HepG2 (cell line): ENCODE results near the gene PDZD7. TPM values are rescaled to one million over a fixed set of nuclear protein-coding genes. Genes with fewer than 3 reads are reported as not detected.

Experiments
- ATRX ChIP-seq: sonication (generic); formaldehyde crosslinking; IDR thresholded peaks from 2 replicates; pipeline ENCODE4 v1.4.0; 2020; ENCODE audit warnings: missing genetic modification reagents, borderline replicate concordance
- CBX2 ChIP-seq, 2 experiments: fragments of 200-600 bp in 1 of 2; sonication (generic); formaldehyde crosslinking in 1 of 2; IDR thresholded peaks; 2 replicates each; pipeline versions ENCODE4 v1.7.0 to v1.8.1; 2018 to 2022; ENCODE audit warnings: low read depth in 2 of 2, low read length in 1 of 2, mild to moderate bottlenecking in 1 of 2, missing genetic modification reagents in 1 of 2
- DNMT1 ChIP-seq: sonication (generic); formaldehyde crosslinking; IDR thresholded peaks from 2 replicates; pipeline ENCODE4 v1.5.1; 2020; ENCODE audit warnings: mild to moderate bottlenecking, missing genetic modification reagents
- GTF2F1 ChIP-seq: fragments of 150-350 bp; IDR thresholded peaks from 2 replicates; pipeline ENCODE4 v1.6.1; 2014; ENCODE audit warnings: low read length
- HOXA5 ChIP-seq: sonication (generic); formaldehyde crosslinking; IDR thresholded peaks from 2 replicates; pipeline ENCODE4 v1.4.0; 2020; ENCODE audit warnings: missing genetic modification reagents
- IKZF1 ChIP-seq: fragments of 450-650 bp; IDR thresholded peaks from 2 replicates; pipeline ENCODE4 v1.7.1; 2016
- MAZ ChIP-seq, 2 experiments: sonication (generic) in 1 of 2; formaldehyde crosslinking in 1 of 2; IDR thresholded peaks; 2 replicates each; pipeline versions ENCODE4 v1.5.0 to v1.6.1; 2012 to 2020; ENCODE audit warnings: low read depth in 2 of 2, mild to moderate bottlenecking in 2 of 2, borderline replicate concordance in 1 of 2, improper control_type of control experiment in 1 of 2, low read length in 1 of 2, missing genetic modification reagents in 1 of 2, moderate library complexity in 1 of 2
- MEIS2 ChIP-seq: sonication (generic); formaldehyde crosslinking; IDR thresholded peaks from 2 replicates; pipeline ENCODE4 v1.9.0; 2021; ENCODE audit warnings: mild to moderate bottlenecking, missing genetic modification reagents
- SNAI1 ChIP-seq: sonication (generic); formaldehyde crosslinking; IDR thresholded peaks from 2 replicates; pipeline ENCODE4 v1.5.0; 2020; ENCODE audit warnings: mild to moderate bottlenecking, missing genetic modification reagents, borderline replicate concordance
- ZFX ChIP-seq: sonication (generic); formaldehyde crosslinking; IDR thresholded peaks from 2 replicates; pipeline ENCODE4 v1.4.0; 2020; ENCODE audit warnings: mild to moderate bottlenecking, low read depth, missing genetic modification reagents, moderate library complexity
- polyA plus RNA-seq, 8 experiments: library from polyadenylated mRNA; depleted of rRNA in 3 of 8; stranded (reverse) in 7 of 8; unstranded in 1 of 8; fragments of >200 nt; fragmentation: Illumina TruSeq in 4 of 8; extraction: Trizol in 4 of 8; gene quantifications; 2 replicates each; pipeline versions ENCODE4 v1.2.1 to v1.2.3, GENCODE V29; 2011 to 2016; ENCODE audit warnings: low read depth in 4 of 8, missing spikeins in 1 of 8, mixed read lengths in 1 of 8; ENCODE audit not compliant: insufficient read depth in 1 of 8
- total RNA-seq, 5 experiments: library from RNA; depleted of rRNA; stranded (reverse); fragments of >200 nt; fragmentation: Illumina TruSeq; extraction: Trizol; gene quantifications; 2 replicates each; pipeline ENCODE4 v1.2.3, GENCODE V29; 2016; ENCODE audit warnings: low read depth in 1 of 5
- TF ChIP-seq, protein P1 (sequence below): sonication (generic); formaldehyde crosslinking; IDR thresholded peaks from 2 replicates; pipeline ENCODE4 v1.5.0; 2020; ENCODE audit warnings: missing genetic modification reagents
- TF ChIP-seq, protein P2 (sequence below): sonication (generic); formaldehyde crosslinking; IDR thresholded peaks from 2 replicates; pipeline ENCODE4 v1.4.0; 2020; ENCODE audit warnings: missing genetic modification reagents
- TF ChIP-seq, protein P3 (sequence below), 2 experiments: sonication (generic) in 1 of 2; formaldehyde crosslinking in 1 of 2; IDR thresholded peaks; 2 replicates each; pipeline versions ENCODE4 v1.6.1 to v1.9.0; 2014 to 2022; ENCODE audit warnings: antibody characterized with exemption in 1 of 2, borderline replicate concordance in 1 of 2, inconsistent platforms in 1 of 2, low read depth in 1 of 2, missing genetic modification reagents in 1 of 2
- TF ChIP-seq, protein P4 (sequence below): IDR thresholded peaks from 2 replicates; pipeline ENCODE4 v1.6.1; 2016; ENCODE audit warnings: low read depth, control low read depth
- TF ChIP-seq, protein P5 (sequence below): sonication (generic); formaldehyde crosslinking; IDR thresholded peaks from 2 replicates; pipeline ENCODE4 v1.4.0; 2020; ENCODE audit warnings: missing genetic modification reagents, low read depth, mild to moderate bottlenecking, borderline replicate concordance

The PDZD7 gene
- total and polyA plus RNA-seq, 2 of the 13 experiments (the other 11 are each of a cell fraction or from before 2014, with no cell fraction given): 0.58 to 0.73 TPM

DNA sequence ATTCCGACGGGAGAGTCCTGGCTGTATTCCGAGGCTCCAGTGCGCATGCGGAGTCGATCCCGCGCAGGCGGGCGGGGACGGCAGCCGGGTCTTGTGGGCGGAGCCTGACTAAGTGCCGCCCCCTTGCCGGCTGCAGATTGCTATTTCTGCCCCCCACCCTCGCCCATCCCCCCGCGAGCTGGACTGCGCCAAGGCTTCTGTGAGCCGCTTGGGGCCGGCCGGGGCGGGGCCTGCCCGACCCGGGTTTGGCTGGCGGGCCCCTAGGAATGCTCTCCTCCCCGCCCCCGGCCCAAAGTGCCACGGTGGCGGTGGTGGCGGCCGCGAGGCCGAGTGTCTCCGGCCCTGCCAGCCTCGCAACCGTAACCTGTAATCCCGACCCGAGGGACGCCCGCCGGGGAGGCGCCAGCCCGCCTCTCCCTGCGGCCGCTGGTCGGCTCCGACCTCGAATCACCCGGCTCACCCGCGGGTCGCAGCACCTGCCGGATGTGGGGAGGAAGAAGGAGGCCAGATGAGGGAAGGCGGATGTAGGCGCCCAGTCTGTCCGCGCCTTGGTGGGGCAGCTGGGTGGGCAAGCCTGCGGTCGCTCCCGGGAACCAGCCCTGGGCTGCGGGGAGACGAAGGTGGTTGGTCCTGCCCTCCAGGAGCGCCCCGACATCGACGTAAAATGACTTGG is 30.2 kb upstream of the PDZD7 start (continued):
- TF ChIP-seq MEIS2 (peak; percentile 34), GTF2F1 (no peak), CBX2 (IDR thresholded peaks at IDR 0.05; ENCODE audit: low read depth, low read length) (no peak), CBX2 (CRISPR knock-in tag; IDR thresholded peaks at IDR 0.05; ENCODE audit: low read depth) (no peak), MAZ (IDR thresholded peaks at IDR 0.05; ENCODE audit: borderline replicate concordance, low read depth, low read length) (peak; percentile 99), MAZ (CRISPR knock-in tag; IDR thresholded peaks at IDR 0.05; ENCODE audit: low read depth) (peak; percentile 96), SNAI1 (CRISPR knock-in tag) (no peak; the same call in 1 of the 2 replicates), HOXA5 (CRISPR knock-in tag) (no peak; the same call in 1 of the 2 replicates), ZFX (peak; percentile 90), ATRX (CRISPR knock-in tag) (no peak), IKZF1 (no peak), DNMT1 (CRISPR knock-in tag) (0 out of 2 replicates have a peak, but pooled peaks have one; percentile 26)
- TF ChIP-seq, protein P1, sequence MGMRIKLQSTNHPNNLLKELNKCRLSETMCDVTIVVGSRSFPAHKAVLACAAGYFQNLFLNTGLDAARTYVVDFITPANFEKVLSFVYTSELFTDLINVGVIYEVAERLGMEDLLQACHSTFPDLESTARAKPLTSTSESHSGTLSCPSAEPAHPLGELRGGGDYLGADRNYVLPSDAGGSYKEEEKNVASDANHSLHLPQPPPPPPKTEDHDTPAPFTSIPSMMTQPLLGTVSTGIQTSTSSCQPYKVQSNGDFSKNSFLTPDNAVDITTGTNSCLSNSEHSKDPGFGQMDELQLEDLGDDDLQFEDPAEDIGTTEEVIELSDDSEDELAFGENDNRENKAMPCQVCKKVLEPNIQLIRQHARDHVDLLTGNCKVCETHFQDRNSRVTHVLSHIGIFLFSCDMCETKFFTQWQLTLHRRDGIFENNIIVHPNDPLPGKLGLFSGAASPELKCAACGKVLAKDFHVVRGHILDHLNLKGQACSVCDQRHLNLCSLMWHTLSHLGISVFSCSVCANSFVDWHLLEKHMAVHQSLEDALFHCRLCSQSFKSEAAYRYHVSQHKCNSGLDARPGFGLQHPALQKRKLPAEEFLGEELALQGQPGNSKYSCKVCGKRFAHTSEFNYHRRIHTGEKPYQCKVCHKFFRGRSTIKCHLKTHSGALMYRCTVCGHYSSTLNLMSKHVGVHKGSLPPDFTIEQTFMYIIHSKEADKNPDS (CRISPR knock-in tag): no peak; the same call in 1 of the 2 replicates
- TF ChIP-seq, protein P2, sequence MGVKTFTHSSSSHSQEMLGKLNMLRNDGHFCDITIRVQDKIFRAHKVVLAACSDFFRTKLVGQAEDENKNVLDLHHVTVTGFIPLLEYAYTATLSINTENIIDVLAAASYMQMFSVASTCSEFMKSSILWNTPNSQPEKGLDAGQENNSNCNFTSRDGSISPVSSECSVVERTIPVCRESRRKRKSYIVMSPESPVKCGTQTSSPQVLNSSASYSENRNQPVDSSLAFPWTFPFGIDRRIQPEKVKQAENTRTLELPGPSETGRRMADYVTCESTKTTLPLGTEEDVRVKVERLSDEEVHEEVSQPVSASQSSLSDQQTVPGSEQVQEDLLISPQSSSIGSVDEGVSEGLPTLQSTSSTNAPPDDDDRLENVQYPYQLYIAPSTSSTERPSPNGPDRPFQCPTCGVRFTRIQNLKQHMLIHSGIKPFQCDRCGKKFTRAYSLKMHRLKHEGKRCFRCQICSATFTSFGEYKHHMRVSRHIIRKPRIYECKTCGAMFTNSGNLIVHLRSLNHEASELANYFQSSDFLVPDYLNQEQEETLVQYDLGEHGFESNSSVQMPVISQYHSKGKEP (CRISPR knock-in tag): 0 out of 2 replicates have a peak, but pooled peaks have one; percentile 36
- TF ChIP-seq, protein P3, sequence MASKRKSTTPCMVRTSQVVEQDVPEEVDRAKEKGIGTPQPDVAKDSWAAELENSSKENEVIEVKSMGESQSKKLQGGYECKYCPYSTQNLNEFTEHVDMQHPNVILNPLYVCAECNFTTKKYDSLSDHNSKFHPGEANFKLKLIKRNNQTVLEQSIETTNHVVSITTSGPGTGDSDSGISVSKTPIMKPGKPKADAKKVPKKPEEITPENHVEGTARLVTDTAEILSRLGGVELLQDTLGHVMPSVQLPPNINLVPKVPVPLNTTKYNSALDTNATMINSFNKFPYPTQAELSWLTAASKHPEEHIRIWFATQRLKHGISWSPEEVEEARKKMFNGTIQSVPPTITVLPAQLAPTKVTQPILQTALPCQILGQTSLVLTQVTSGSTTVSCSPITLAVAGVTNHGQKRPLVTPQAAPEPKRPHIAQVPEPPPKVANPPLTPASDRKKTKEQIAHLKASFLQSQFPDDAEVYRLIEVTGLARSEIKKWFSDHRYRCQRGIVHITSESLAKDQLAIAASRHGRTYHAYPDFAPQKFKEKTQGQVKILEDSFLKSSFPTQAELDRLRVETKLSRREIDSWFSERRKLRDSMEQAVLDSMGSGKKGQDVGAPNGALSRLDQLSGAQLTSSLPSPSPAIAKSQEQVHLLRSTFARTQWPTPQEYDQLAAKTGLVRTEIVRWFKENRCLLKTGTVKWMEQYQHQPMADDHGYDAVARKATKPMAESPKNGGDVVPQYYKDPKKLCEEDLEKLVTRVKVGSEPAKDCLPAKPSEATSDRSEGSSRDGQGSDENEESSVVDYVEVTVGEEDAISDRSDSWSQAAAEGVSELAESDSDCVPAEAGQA (IDR thresholded peaks at IDR 0.05; ENCODE audit: low read depth): no peak
- TF ChIP-seq, protein P3 (CRISPR knock-in tag; IDR thresholded peaks at IDR 0.05; ENCODE audit: borderline replicate concordance): no peak
- TF ChIP-seq, protein P4, sequence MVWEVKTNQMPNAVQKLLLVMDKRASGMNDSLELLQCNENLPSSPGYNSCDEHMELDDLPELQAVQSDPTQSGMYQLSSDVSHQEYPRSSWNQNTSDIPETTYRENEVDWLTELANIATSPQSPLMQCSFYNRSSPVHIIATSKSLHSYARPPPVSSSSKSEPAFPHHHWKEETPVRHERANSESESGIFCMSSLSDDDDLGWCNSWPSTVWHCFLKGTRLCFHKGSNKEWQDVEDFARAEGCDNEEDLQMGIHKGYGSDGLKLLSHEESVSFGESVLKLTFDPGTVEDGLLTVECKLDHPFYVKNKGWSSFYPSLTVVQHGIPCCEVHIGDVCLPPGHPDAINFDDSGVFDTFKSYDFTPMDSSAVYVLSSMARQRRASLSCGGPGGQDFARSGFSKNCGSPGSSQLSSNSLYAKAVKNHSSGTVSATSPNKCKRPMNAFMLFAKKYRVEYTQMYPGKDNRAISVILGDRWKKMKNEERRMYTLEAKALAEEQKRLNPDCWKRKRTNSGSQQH (CRISPR knock-in tag): peak; percentile 27; the same call in 1 of the 2 replicates
- TF ChIP-seq, protein P5, sequence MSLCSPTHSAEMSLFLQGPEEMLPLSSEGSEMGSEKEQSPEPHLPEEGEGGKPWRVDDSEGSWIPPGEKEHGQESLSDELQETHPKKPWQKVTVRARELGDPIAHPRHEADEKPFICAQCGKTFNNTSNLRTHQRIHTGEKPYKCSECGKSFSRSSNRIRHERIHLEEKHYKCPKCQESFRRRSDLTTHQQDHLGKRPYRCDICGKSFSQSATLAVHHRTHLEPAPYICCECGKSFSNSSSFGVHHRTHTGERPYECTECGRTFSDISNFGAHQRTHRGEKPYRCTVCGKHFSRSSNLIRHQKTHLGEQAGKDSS (CRISPR knock-in tag): peak; percentile 41; the same call in 1 of the 2 replicates
